Left ventricle myocardium inferior (tissue), 1 donor: ENCODE results near the gene NPW. TPM values are rescaled to one million over a fixed set of nuclear protein-coding genes. Genes with fewer than 3 reads are reported as not detected.

ENCODE experiments used
- DNase-seq: peaks from one replicate; pipeline ENCODE4 v3.0.0-alpha.2; 2020
- H3K27ac ChIP-seq: fragments of 200-600 bp; replicated peaks from 2 replicates; pipeline ENCODE4 v1.8.0; 2021
- H3K27me3 ChIP-seq: fragments of 200-600 bp; 2 replicates; pipeline ENCODE4 v1.8.0; 2021; ENCODE audit warnings: low read depth
- H3K36me3 ChIP-seq: fragments of 200-600 bp; 2 replicates; pipeline ENCODE4 v1.8.0; 2021
- H3K4me1 ChIP-seq: fragments of 200-600 bp; 2 replicates; pipeline ENCODE4 v1.8.0; 2021
- H3K4me3 ChIP-seq: fragments of 200-600 bp; 2 replicates; pipeline ENCODE4 v1.8.0; 2021; ENCODE audit warnings: mild to moderate bottlenecking, moderate library complexity
- H3K9me3 ChIP-seq: fragments of 200-600 bp; replicated peaks from 2 replicates; pipeline ENCODE4 v1.8.0; 2021
- CTCF ChIP-seq: fragments of 200-600 bp; IDR thresholded peaks from 2 replicates; pipeline ENCODE4 v1.8.0; 2021; ENCODE audit warnings: antibody characterized with exemption, mild to moderate bottlenecking, borderline replicate concordance
- intact Hi-C: fragments of 100-400 bp; cut with micrococcal nuclease; formaldehyde crosslinking; loops from one replicate; pipeline ENCODE4 v1.11.0; 2022
- total RNA-seq: library from RNA; stranded (reverse); fragmentation: NEBNext Ultra II Directional; extraction: Animal tissue kit (Norgen Biotek cat#: 25700); gene quantifications from one replicate; pipeline ENCODE4 v1.2.1, GENCODE V29; 2021
- donor health status: DM: no; HTN: yes; CAD: no; lungs with severe emphysema.

The NPW gene
- total RNA-seq, 1 donor from 2014 or later = not detected

GRCh38 chr16:1998852-1999801 is 20.5 kb upstream of the NPW start:
- intact Hi-C loops = no loop called here
- no peaks in the 10 kb centered on the region for H3K9me3 ChIP-seq
- H3K4me1 ChIP-seq = peaks cover 11% of the 10 kb centered on the region
- H3K27ac ChIP-seq = no peak overlapping the region
- H3K27me3 ChIP-seq = no peaks in the 10 kb centered on the region
- peaks cover 65% of the 10 kb centered on the region for H3K36me3 ChIP-seq
- no peak for DNase-seq
- no peak for TF ChIP-seq CTCF
- no peak overlapping the region for H3K4me3 ChIP-seq

GRCh38 chr16:1999866-2000514 is 19.6 kb upstream of the NPW start:
- Histone ChIP-seq H3K36me3 (peaks cover 65% of the 10 kb centered on the region), H3K27ac (no peak overlapping the region), H3K9me3 (no peaks in the 10 kb centered on the region), H3K27me3 (no peaks in the 10 kb centered on the region), H3K4me1 (peaks cover 20% of the 10 kb centered on the region), H3K4me3 (no peak overlapping the region)
- DNase-seq = no peak
- no peak for TF ChIP-seq CTCF
- intact Hi-C loops = no loop called here

GRCh38 chr16:2001035-2001434 is 18.6 kb upstream of the NPW start:
- no peak for TF ChIP-seq CTCF
- peaks cover 31% of the 10 kb centered on the region for H3K4me1 ChIP-seq
- no peak overlapping the region for H3K27ac ChIP-seq
- no peak for DNase-seq
- no peak overlapping the region for H3K4me3 ChIP-seq
- no peaks in the 10 kb centered on the region for H3K27me3 ChIP-seq
- peaks cover 65% of the 10 kb centered on the region for H3K36me3 ChIP-seq
- intact Hi-C loops = no loop called here
- no peaks in the 10 kb centered on the region for H3K9me3 ChIP-seq

- no peaks in the 10 kb centered on the region for H3K9me3 ChIP-seq
- H3K4me1 ChIP-seq = peaks cover 37% of the 10 kb centered on the region
- H3K27me3 ChIP-seq = no peaks in the 10 kb centered on the region
- H3K4me3 ChIP-seq = no peak overlapping the region
- H3K27ac ChIP-seq = no peak overlapping the region
- intact Hi-C loops = no loop called here
- H3K36me3 ChIP-seq = peaks cover 64% of the 10 kb centered on the region
- DNase-seq = no peak
- TF ChIP-seq CTCF = no peak
Observed at GRCh38 chr16:2001456-2002355, 17.9 kb upstream of the NPW start.
